HepG2 (cell line): ENCODE data around the gene SAPCD2. TPM values are rescaled to one million over a fixed set of nuclear protein-coding genes. Genes with fewer than 3 reads are reported as not detected.

Experiments
- ARID2 ChIP-seq: sonication (generic); formaldehyde crosslinking; IDR thresholded peaks from 2 replicates; pipeline ENCODE4 v1.8.1; 2022; ENCODE audit warnings: mild to moderate bottlenecking, missing genetic modification reagents, borderline replicate concordance
- ATRX ChIP-seq: sonication (generic); formaldehyde crosslinking; IDR thresholded peaks from 2 replicates; pipeline ENCODE4 v1.4.0; 2020; ENCODE audit warnings: missing genetic modification reagents, borderline replicate concordance
- BCL6 ChIP-seq: IDR thresholded peaks from 2 replicates; pipeline ENCODE4 v1.6.1; 2016; ENCODE audit warnings: missing genetic modification reagents, missing compliant biosample characterization
- BRCA1 ChIP-seq: sonication (generic); formaldehyde crosslinking; IDR thresholded peaks from 2 replicates; pipeline ENCODE4 v1.4.0; 2020; ENCODE audit warnings: missing genetic modification reagents
- GLI4 ChIP-seq: sonication (generic); formaldehyde crosslinking; IDR thresholded peaks from 2 replicates; pipeline ENCODE4 v1.5.1; 2020; ENCODE audit warnings: missing genetic modification reagents, mild to moderate bottlenecking, moderate library complexity, borderline replicate concordance
- HOMEZ ChIP-seq: IDR thresholded peaks from 2 replicates; pipeline ENCODE4 v1.6.1; 2016; ENCODE audit warnings: low read depth
- SALL1 ChIP-seq: sonication (generic); formaldehyde crosslinking; IDR thresholded peaks from 2 replicates; pipeline ENCODE4 v1.8.0; 2022; ENCODE audit warnings: mild to moderate bottlenecking, missing genetic modification reagents
- SNAPC2 ChIP-seq: sonication (generic); formaldehyde crosslinking; IDR thresholded peaks from 2 replicates; pipeline ENCODE4 v1.8.1; 2022; ENCODE audit warnings: mild to moderate bottlenecking, missing genetic modification reagents
- TEAD2 ChIP-seq: sonication (generic); formaldehyde crosslinking; IDR thresholded peaks from 2 replicates; pipeline ENCODE4 v1.9.0; 2021; ENCODE audit warnings: missing genetic modification reagents
- TFE3 ChIP-seq: IDR thresholded peaks from 2 replicates; pipeline ENCODE4 v1.6.1; 2016
- THAP11 ChIP-seq: IDR thresholded peaks from 2 replicates; pipeline ENCODE4 v1.6.1; 2016; ENCODE audit warnings: missing biosample characterization, missing genetic modification reagents
- U2AF2 ChIP-seq: fragments of 200-400 bp; formaldehyde crosslinking; IDR thresholded peaks from 2 replicates; pipeline ENCODE4 v1.6.1; 2017; ENCODE audit warnings: low read depth, mild to moderate bottlenecking, low read length
- ZBTB7A ChIP-seq: sonication (generic); formaldehyde crosslinking; IDR thresholded peaks from 2 replicates; pipeline ENCODE4 v1.8.0; 2022; ENCODE audit warnings: mild to moderate bottlenecking, missing genetic modification reagents
- ZNF274 ChIP-seq: sonication (generic); formaldehyde crosslinking; IDR thresholded peaks from 2 replicates; pipeline ENCODE4 v1.5.1; 2020; ENCODE audit warnings: mild to moderate bottlenecking, missing genetic modification reagents
- ZNF44 ChIP-seq: sonication (generic); formaldehyde crosslinking; IDR thresholded peaks from 2 replicates; pipeline ENCODE4 v1.5.1; 2020; ENCODE audit warnings: mild to moderate bottlenecking, missing genetic modification reagents
- ZNF644 ChIP-seq: IDR thresholded peaks from 2 replicates; pipeline ENCODE4 v1.6.1; 2016; ENCODE audit warnings: low read depth
- ZNF749 ChIP-seq: sonication (generic); formaldehyde crosslinking; IDR thresholded peaks from 2 replicates; pipeline ENCODE4 v1.8.0; 2022; ENCODE audit warnings: mild to moderate bottlenecking, missing genetic modification reagents, moderate library complexity, borderline replicate concordance
- ZNF768 ChIP-seq: sonication (generic); formaldehyde crosslinking; IDR thresholded peaks from 2 replicates; pipeline ENCODE4 v1.4.0; 2020; ENCODE audit warnings: missing genetic modification reagents
- ZNF788 ChIP-seq: sonication (generic); formaldehyde crosslinking; IDR thresholded peaks from 2 replicates; pipeline ENCODE4 v1.5.0; 2020; ENCODE audit warnings: mild to moderate bottlenecking, missing genetic modification reagents, borderline replicate concordance
- ZNF850 ChIP-seq: sonication (generic); formaldehyde crosslinking; conservative IDR thresholded peaks from 2 replicates; pipeline ENCODE4 v1.9.0; 2021; ENCODE audit warnings: mild to moderate bottlenecking, missing genetic modification reagents
- polyA plus RNA-seq, 8 experiments: library from polyadenylated mRNA; depleted of rRNA in 3 of 8; stranded (reverse) in 7 of 8; unstranded in 1 of 8; fragments of >200 nt; fragmentation: Illumina TruSeq in 4 of 8; extraction: Trizol in 4 of 8; gene quantifications; 2 replicates each; pipeline versions ENCODE4 v1.2.1 to v1.2.3, GENCODE V29; 2011 to 2016; ENCODE audit warnings: low read depth in 4 of 8, missing spikeins in 1 of 8, mixed read lengths in 1 of 8; ENCODE audit not compliant: insufficient read depth in 1 of 8
- total RNA-seq, 5 experiments: library from RNA; depleted of rRNA; stranded (reverse); fragments of >200 nt; fragmentation: Illumina TruSeq; extraction: Trizol; gene quantifications; 2 replicates each; pipeline ENCODE4 v1.2.3, GENCODE V29; 2016; ENCODE audit warnings: low read depth in 1 of 5
- TF ChIP-seq, protein P1 (sequence below): sonication (generic); formaldehyde crosslinking; IDR thresholded peaks from 2 replicates; pipeline ENCODE4 v1.5.1; 2020; ENCODE audit warnings: mild to moderate bottlenecking, missing genetic modification reagents, borderline replicate concordance
- TF ChIP-seq, protein P2 (sequence below): sonication (generic); formaldehyde crosslinking; IDR thresholded peaks from 2 replicates; pipeline ENCODE4 v1.5.0; 2020; ENCODE audit warnings: mild to moderate bottlenecking, missing genetic modification reagents, borderline replicate concordance

The SAPCD2 gene
- total and polyA plus RNA-seq, 2 of the 13 experiments (the other 11 are each of a cell fraction or from before 2014, with no cell fraction given), result 21.9 to 42.8 TPM

- 0 out of 2 replicates have a peak, but pooled peaks have one; percentile 58 for TF ChIP-seq ZNF44
- TF ChIP-seq ZNF644 (CRISPR knock-in tag), result no peak
- no peak for TF ChIP-seq ATRX (CRISPR knock-in tag)
- TF ChIP-seq TFE3 (CRISPR knock-in tag), result peak; percentile 55; the same call in 1 of the 2 replicates
- no peak for TF ChIP-seq ZNF850
- TF ChIP-seq HOMEZ (CRISPR knock-in tag), result peak; percentile 34; the same call in 1 of the 2 replicates
- peak; percentile 84; the same call in 1 of the 2 replicates for TF ChIP-seq ZNF788 (CRISPR knock-in tag)
- peak; percentile 57 for TF ChIP-seq ZBTB7A
- TF ChIP-seq, protein P1, sequence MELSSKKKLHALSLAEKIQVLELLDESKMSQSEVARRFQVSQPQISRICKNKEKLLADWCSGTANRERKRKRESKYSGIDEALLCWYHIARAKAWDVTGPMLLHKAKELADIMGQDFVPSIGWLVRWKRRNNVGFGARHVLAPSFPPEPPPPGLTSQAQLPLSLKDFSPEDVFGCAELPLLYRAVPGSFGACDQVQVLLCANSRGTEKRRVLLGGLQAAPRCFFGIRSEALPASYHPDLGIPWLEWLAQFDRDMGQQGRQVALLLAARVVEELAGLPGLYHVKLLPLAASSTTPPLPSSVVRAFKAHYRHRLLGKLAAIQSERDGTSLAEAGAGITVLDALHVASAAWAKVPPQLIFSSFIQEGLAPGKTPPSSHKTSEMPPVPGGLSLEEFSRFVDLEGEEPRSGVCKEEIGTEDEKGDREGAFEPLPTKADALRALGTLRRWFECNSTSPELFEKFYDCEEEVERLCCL, result no peak
- TF ChIP-seq SNAPC2, result 0 out of 2 replicates have a peak, but pooled peaks have one; percentile 45
- TF ChIP-seq BCL6, result peak; percentile 60; the same call in 1 of the 2 replicates
- TF ChIP-seq ZNF768 (CRISPR knock-in tag), result 0 out of 2 replicates have a peak, but pooled peaks have one; percentile 24
- peak; percentile 93 for TF ChIP-seq SALL1 (CRISPR knock-in tag)
- 0 out of 2 replicates have a peak, but pooled peaks have one; percentile 57 for TF ChIP-seq THAP11 (CRISPR knock-in tag)
- TF ChIP-seq, protein P2, sequence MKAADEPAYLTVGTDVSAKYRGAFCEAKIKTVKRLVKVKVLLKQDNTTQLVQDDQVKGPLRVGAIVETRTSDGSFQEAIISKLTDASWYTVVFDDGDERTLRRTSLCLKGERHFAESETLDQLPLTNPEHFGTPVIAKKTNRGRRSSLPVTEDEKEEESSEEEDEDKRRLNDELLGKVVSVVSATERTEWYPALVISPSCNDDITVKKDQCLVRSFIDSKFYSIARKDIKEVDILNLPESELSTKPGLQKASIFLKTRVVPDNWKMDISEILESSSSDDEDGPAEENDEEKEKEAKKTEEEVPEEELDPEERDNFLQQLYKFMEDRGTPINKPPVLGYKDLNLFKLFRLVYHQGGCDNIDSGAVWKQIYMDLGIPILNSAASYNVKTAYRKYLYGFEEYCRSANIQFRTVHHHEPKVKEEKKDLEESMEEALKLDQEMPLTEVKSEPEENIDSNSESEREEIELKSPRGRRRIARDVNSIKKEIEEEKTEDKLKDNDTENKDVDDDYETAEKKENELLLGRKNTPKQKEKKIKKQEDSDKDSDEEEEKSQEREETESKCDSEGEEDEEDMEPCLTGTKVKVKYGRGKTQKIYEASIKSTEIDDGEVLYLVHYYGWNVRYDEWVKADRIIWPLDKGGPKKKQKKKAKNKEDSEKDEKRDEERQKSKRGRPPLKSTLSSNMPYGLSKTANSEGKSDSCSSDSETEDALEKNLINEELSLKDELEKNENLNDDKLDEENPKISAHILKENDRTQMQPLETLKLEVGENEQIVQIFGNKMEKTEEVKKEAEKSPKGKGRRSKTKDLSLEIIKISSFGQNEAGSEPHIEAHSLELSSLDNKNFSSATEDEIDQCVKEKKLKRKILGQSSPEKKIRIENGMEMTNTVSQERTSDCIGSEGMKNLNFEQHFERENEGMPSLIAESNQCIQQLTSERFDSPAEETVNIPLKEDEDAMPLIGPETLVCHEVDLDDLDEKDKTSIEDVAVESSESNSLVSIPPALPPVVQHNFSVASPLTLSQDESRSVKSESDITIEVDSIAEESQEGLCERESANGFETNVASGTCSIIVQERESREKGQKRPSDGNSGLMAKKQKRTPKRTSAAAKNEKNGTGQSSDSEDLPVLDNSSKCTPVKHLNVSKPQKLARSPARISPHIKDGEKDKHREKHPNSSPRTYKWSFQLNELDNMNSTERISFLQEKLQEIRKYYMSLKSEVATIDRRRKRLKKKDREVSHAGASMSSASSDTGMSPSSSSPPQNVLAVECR, result peak; percentile 88
- 0 out of 2 replicates have a peak, but pooled peaks have one; percentile 63 for TF ChIP-seq GLI4
- TF ChIP-seq U2AF2, result no peak
- TF ChIP-seq ARID2 (CRISPR knock-in tag), result peak; percentile 73; the same call in 1 of the 2 replicates
- no peak for TF ChIP-seq TEAD2 (CRISPR knock-in tag)
- no peak for TF ChIP-seq ZNF749 (CRISPR knock-in tag)
- TF ChIP-seq BRCA1 (CRISPR knock-in tag), result peak; percentile 93; the same call in 1 of the 2 replicates
- peak; percentile 68 for TF ChIP-seq ZNF274 (CRISPR knock-in tag)
These were observed 24.1 kb downstream of the SAPCD2 start, which contains the start of gene NPDC1 (continued) for GRCh38 chr9:137046088-137046787.
